Colonic mucosa (tissue), 4 donors: ENCODE results near the gene TEX2. TPM values are rescaled to one million over a fixed set of nuclear protein-coding genes. Genes with fewer than 3 reads are reported as not detected.
A peak's percentile ranks its signal among the peaks of the same experiment; 100 is the strongest.
"Not testable (repeated sequence)": the region's sequence is repeated elsewhere in the genome, so short reads cannot be mapped to it uniquely, and the experiment has no call there.

Experiments
- DNase-seq: peaks from one replicate; pipeline ENCODE4 v3.0.0-alpha.2; 2020
- H3K27ac ChIP-seq: fragments of 200-600 bp; one replicate; pipeline ENCODE4 v1.8.0; 2021
- H3K27me3 ChIP-seq: fragments of 200-600 bp; one replicate; pipeline ENCODE4 v1.8.0; 2021
- H3K36me3 ChIP-seq: fragments of 200-600 bp; one replicate; pipeline ENCODE4 v1.8.0; 2021
- H3K4me1 ChIP-seq: fragments of 200-600 bp; one replicate; pipeline ENCODE4 v1.8.0; 2021; ENCODE audit warnings: mild to moderate bottlenecking
- H3K4me3 ChIP-seq: fragments of 200-600 bp; one replicate; pipeline ENCODE4 v1.8.0; 2021
- H3K9ac ChIP-seq, 2 donors: one replicate each; pipeline ENCODE4 v1.7.0; 2013; ENCODE audit warnings: control low read depth in 2 of 2, low read depth in 2 of 2, low read length in 2 of 2
- H3K9me3 ChIP-seq: fragments of 200-600 bp; one replicate; pipeline ENCODE4 v1.8.0; 2021
- intact Hi-C: fragments of 100-400 bp; cut with DNase I; formaldehyde crosslinking; loops from one replicate; pipeline ENCODE4 v1.14.1; 2022
- total RNA-seq, 2 donors: library from RNA; stranded (reverse); fragmentation: NEBNext Ultra II Directional in 1 of 2; extraction: Animal tissue kit (Norgen Biotek cat#: 25700) in 1 of 2; gene quantifications; one replicate each; pipeline ENCODE4 v1.2.1, GENCODE V29; 2021
- TF ChIP-seq, protein P1 (sequence below): fragments of 200-600 bp; IDR thresholded peaks from one replicate; pipeline ENCODE4 v1.8.0; 2022; ENCODE audit warnings: antibody characterized with exemption, mild to moderate bottlenecking
- donor health status: healthy.
- donor health status: DM: no; HTN: no; CAD: no.
- donor health status: DM: no; HTN: no; CAD: no.

Gene TEX2
- total RNA-seq, 2 donors from 2014 or later: 29.0 to 29.7 TPM

DNA sequence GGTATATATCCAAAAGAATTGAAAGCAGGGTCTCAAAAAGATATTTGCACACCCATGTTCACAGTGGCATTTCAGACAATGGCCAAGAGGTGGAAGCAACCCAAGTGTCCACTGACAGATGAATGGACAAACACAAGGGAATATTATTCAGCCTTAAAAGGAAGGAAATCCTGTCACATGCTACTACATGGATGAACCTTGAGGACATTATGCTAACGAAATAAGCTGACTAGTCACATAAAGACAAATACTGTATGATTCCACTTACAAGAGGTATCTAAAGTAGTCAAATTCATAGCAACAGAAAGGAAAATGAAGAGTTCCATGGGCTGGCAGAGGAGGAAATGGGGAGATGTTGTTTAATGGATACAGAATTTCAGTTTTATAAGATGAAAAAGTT is 41.4 kb downstream of the TEX2 start:
- Histone ChIP-seq H3K4me3 (no peak overlapping the region), H3K9me3 (no peaks in the 10 kb centered on the region), H3K9ac (no peak overlapping the region), H3K27ac (no peak overlapping the region), H3K27me3 (no peaks in the 10 kb centered on the region), H3K4me1 (peaks cover 6% of the 10 kb centered on the region), H3K36me3 (no peaks in the 10 kb centered on the region)
- intact Hi-C loops: no loop called here
- DNase-seq: no peak
- TF ChIP-seq, protein P1, sequence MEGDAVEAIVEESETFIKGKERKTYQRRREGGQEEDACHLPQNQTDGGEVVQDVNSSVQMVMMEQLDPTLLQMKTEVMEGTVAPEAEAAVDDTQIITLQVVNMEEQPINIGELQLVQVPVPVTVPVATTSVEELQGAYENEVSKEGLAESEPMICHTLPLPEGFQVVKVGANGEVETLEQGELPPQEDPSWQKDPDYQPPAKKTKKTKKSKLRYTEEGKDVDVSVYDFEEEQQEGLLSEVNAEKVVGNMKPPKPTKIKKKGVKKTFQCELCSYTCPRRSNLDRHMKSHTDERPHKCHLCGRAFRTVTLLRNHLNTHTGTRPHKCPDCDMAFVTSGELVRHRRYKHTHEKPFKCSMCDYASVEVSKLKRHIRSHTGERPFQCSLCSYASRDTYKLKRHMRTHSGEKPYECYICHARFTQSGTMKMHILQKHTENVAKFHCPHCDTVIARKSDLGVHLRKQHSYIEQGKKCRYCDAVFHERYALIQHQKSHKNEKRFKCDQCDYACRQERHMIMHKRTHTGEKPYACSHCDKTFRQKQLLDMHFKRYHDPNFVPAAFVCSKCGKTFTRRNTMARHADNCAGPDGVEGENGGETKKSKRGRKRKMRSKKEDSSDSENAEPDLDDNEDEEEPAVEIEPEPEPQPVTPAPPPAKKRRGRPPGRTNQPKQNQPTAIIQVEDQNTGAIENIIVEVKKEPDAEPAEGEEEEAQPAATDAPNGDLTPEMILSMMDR: no peak

- H3K36me3 ChIP-seq, H3K4me1 ChIP-seq, H3K9ac ChIP-seq, DNase-seq, intact Hi-C loops, H3K9me3 ChIP-seq, H3K27ac ChIP-seq, H3K27me3 ChIP-seq, H3K4me3 ChIP-seq: not testable (repeated sequence)
Measured at GRCh38 chr17:64220604-64221003, 42.5 kb downstream of the TEX2 start.

- peaks cover 9% of the 10 kb centered on the region for H3K4me1 ChIP-seq
- TF ChIP-seq, protein P1: no peak
Measured at GRCh38 chr17:64219571-64219970, 43.5 kb downstream of the TEX2 start.

DNA sequence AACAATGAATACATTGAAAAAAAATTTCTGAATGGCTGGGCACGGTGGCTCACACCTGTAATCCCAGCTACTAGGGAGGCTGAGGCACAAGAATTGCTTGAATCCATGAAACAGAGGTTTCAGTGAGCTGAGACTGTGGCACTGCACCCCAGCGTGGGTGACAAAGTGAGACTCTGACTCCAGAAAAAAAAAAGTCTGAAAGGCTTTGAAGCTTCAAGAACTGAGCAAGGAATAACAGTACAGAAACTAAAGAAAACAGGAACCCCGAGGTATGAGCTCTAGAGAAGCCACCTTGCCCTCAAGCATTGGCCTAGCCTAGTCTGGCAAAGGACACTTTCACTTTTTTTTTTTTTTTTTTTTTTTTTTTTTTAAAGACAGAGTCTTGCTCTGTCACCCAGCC is 45.0 kb downstream of the TEX2 start:
- TF ChIP-seq, protein P1: no peak
- no peak overlapping the region for H3K27ac ChIP-seq
- no peaks in the 10 kb centered on the region for H3K27me3 ChIP-seq
- no peak for DNase-seq
- peaks cover 9% of the 10 kb centered on the region for H3K4me1 ChIP-seq
- no peaks in the 10 kb centered on the region for H3K36me3 ChIP-seq
- intact Hi-C loops: no loop called here
- H3K9me3 ChIP-seq: no peaks in the 10 kb centered on the region
- no peak overlapping the region for H3K9ac ChIP-seq
- H3K4me3 ChIP-seq: no peak overlapping the region

More at GRCh38 chr17:64219571-64219970, 43.5 kb downstream of the TEX2 start:
- Histone ChIP-seq H3K27ac (no peak overlapping the region), H3K4me3 (no peak overlapping the region), H3K9ac (no peak overlapping the region), H3K36me3 (no peaks in the 10 kb centered on the region), H3K27me3 (no peaks in the 10 kb centered on the region), H3K9me3 (no peaks in the 10 kb centered on the region)
- no peak for DNase-seq
- intact Hi-C loops: no loop called here

- Histone ChIP-seq H3K9ac (peak overlapping the region; percentile 24 to 55), H3K27me3 (no peaks in the 10 kb centered on the region), H3K9me3 (no peaks in the 10 kb centered on the region), H3K27ac (peak overlapping the region; percentile 62), H3K36me3 (no peaks in the 10 kb centered on the region), H3K4me1 (peaks cover 9% of the 10 kb centered on the region), H3K4me3 (no peak overlapping the region)
- no peak for DNase-seq
- TF ChIP-seq, protein P1: no peak
- intact Hi-C loops: no loop called here
Measured at GRCh38 chr17:64217249-64217691, 45.8 kb downstream of the TEX2 start.

DNA sequence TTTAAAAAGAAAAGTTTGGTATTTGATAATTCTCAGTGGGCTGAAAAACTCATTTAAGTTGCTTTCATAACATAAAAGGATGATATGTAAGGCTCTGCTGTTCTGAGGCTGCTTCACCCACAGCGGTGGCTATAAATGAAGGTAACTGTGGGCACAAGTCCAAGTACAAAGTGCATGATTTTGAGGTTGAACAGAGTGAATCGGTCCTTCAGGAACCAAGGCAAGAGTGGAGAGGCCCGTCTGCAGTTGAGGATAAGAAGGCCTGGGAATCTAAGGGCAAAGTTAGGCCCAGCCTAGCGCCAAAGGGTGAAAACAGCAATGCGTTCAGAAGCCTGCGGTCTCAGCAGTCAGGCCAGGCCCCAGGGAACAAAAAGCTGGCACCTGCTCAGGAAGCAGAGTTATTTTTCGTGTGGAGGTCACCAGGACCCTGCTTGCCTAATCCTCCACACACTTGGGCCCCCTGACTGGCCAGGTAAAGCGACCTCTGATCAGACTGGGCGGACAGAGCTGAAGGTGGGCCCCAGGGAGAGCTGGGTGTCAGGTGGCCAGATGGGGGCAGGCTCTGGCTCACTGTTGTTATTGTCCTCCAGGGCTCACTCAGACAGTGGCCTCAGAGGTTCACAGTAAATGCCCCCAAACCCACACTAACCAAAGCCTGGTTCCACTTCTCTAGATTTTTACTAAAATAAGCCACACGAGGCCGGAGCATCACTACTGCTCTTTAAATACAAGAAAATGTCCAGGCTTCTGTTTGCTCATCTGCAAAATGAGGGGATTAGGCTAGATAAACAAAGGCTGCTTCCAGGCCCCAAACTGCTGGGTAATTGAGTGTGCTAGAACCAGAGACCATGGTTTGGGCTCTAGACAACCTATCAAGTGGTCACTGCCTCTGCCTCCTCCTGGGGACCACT is 46.5 kb downstream of the TEX2 start:
- H3K4me3 ChIP-seq: no peak overlapping the region
- intact Hi-C loops: no loop called here
- TF ChIP-seq, protein P1: no peak
- H3K9ac ChIP-seq: peak overlapping the region; percentile 24 to 55
- H3K9me3 ChIP-seq: no peaks in the 10 kb centered on the region
- no peaks in the 10 kb centered on the region for H3K27me3 ChIP-seq
- H3K27ac ChIP-seq: peak overlapping the region; percentile 62
- DNase-seq: peak; percentile 66
- H3K36me3 ChIP-seq: no peaks in the 10 kb centered on the region
- H3K4me1 ChIP-seq: peaks cover 9% of the 10 kb centered on the region
